ENCODE measurements around the gene MRPL37. TPM values are rescaled to one million over a fixed set of nuclear protein-coding genes. Genes with fewer than 3 reads are reported as not detected.
A peak's percentile ranks its signal among the peaks of the same experiment; 100 is the strongest.

The MRPL37 gene
- total and polyA plus RNA-seq, 12 donors, result 24.9 to 174 (median 107) TPM

DNA sequence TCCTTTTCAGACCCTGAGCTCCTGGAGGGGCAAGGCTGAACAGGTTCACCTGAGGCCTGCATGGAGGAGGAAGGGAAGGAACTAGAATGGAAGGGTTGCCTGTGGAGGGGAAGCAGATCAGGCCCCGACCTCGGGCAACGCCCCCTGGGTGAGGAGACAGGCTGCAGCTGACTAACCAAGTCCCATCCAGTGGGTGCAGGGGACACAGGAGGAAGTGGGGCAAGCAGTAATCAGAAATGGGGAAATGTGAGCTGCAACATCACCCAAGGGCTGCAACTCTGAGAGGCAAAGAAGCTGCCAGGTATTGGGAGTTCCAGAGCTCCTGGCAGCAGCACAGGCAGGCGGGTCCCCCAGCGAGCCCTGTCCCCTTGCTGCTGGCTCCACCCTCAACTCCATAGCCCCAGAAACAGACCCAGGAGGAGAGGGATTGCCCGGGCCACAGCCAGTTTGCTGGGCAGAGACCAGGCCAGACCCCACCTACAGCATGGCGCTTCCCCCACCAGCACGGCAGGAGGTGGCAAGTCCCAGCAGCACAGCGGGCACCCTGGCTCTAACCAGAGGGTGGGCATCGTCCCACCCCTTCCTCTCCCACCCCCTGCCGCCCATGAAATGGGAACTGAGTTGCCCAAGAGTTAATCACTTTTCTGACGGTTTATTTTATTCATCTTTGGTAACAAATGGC lies 38.5 kb downstream of the MRPL37 start:
- WGBS, 4 donors, result 77 to 87% (median 81%) methylated on average over 6 to 12 of the region's 12 CpGs
- no peaks in the 10 kb centered on the region for H3K27me3 ChIP-seq
- no peak overlapping the region for H3K4me3 ChIP-seq
- H3K9me3 ChIP-seq (replicated peaks in 1 of 3), result no peaks in the 10 kb centered on the region
- DNase-seq, result no peak
- TF ChIP-seq, protein P1, sequence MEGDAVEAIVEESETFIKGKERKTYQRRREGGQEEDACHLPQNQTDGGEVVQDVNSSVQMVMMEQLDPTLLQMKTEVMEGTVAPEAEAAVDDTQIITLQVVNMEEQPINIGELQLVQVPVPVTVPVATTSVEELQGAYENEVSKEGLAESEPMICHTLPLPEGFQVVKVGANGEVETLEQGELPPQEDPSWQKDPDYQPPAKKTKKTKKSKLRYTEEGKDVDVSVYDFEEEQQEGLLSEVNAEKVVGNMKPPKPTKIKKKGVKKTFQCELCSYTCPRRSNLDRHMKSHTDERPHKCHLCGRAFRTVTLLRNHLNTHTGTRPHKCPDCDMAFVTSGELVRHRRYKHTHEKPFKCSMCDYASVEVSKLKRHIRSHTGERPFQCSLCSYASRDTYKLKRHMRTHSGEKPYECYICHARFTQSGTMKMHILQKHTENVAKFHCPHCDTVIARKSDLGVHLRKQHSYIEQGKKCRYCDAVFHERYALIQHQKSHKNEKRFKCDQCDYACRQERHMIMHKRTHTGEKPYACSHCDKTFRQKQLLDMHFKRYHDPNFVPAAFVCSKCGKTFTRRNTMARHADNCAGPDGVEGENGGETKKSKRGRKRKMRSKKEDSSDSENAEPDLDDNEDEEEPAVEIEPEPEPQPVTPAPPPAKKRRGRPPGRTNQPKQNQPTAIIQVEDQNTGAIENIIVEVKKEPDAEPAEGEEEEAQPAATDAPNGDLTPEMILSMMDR (IDR thresholded peaks at IDR 0.05), result no peak
- no peak for TF ChIP-seq POLR2A (IDR thresholded peaks at IDR 0.05)
- no peaks in the 10 kb centered on the region for H3K4me1 ChIP-seq (replicated peaks in 1 of 2)
- intact Hi-C loops (cut with DNase I), result no loop called here
- H3K27ac ChIP-seq, result no peak overlapping the region
- H3K36me3 ChIP-seq (replicated peaks in 1 of 2), result peaks cover 0 to 53% of the 10 kb centered on the region in 2 donors

DNA sequence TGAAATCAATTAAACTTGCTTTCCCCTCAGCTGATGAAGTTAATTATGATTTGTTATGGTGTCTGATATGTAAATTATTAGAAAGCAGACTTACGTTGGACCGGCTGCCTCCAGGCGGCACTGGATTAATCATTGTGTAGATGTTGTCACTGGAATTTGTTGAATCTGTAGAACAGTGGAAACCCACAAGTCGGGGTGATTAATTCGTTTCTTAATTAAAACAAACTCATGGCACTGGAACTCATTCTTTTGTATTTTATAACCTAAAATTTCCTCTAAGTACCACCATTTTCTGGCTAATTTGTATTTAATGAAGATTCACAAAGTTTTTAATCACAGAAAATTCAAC lies 39.0 kb downstream of the MRPL37 start:
- no peak for DNase-seq
- H3K4me1 ChIP-seq (replicated peaks in 1 of 2), result no peaks in the 10 kb centered on the region
- no peak for TF ChIP-seq POLR2A (IDR thresholded peaks at IDR 0.05)
- TF ChIP-seq, protein P1 (IDR thresholded peaks at IDR 0.05), result no peak
- peak overlapping the region in 1 of 5 donors; percentile 16 for H3K27ac ChIP-seq
- H3K27me3 ChIP-seq, result no peaks in the 10 kb centered on the region
- no peaks in the 10 kb centered on the region for H3K9me3 ChIP-seq (replicated peaks in 1 of 3)
- 82 to 90% (median 84%) methylated on average over 5 of the region's 5 CpGs for WGBS, 4 donors
- peaks cover 0 to 57% of the 10 kb centered on the region in 2 donors for H3K36me3 ChIP-seq (replicated peaks in 1 of 2)
- intact Hi-C loops (cut with DNase I), result no loop called here
- no peak overlapping the region for H3K4me3 ChIP-seq

DNA sequence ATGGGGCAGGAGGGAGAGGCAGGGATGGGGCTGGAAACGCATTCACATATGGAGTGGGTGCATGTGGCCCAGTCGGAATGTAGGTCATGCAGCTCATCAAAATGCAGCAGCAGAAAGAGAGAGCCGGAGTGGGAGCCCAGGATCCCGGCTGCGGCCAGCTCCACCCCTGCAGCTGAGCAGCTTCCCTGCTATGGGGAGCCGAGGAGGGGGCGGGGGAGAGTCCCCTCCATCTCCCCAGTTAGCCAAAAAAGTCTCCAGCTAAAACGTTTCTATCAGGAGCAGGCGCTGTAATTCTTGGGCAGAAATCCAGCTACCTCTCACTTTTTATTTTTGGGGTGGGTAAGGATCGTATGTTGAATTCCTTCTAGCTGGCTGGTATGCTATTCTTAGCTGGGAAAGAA lies 39.7 kb downstream of the MRPL37 start:
- no peaks in the 10 kb centered on the region for H3K4me1 ChIP-seq (replicated peaks in 1 of 2)
- intact Hi-C loops (cut with DNase I), result no loop called here
- H3K4me3 ChIP-seq, result no peak overlapping the region
- TF ChIP-seq, protein P1 (IDR thresholded peaks at IDR 0.05), result no peak
- no peak for TF ChIP-seq POLR2A (IDR thresholded peaks at IDR 0.05)
- 79 to 90% (median 83%) methylated on average over 10 of the region's 10 CpGs for WGBS, 4 donors
- H3K36me3 ChIP-seq (replicated peaks in 1 of 2), result peaks cover 0 to 57% of the 10 kb centered on the region in 2 donors
- H3K9me3 ChIP-seq (replicated peaks in 1 of 3), result no peaks in the 10 kb centered on the region
- DNase-seq, result no peak
- peak overlapping the region in 1 of 5 donors; percentile 16 for H3K27ac ChIP-seq
- H3K27me3 ChIP-seq, result no peaks in the 10 kb centered on the region

DNA sequence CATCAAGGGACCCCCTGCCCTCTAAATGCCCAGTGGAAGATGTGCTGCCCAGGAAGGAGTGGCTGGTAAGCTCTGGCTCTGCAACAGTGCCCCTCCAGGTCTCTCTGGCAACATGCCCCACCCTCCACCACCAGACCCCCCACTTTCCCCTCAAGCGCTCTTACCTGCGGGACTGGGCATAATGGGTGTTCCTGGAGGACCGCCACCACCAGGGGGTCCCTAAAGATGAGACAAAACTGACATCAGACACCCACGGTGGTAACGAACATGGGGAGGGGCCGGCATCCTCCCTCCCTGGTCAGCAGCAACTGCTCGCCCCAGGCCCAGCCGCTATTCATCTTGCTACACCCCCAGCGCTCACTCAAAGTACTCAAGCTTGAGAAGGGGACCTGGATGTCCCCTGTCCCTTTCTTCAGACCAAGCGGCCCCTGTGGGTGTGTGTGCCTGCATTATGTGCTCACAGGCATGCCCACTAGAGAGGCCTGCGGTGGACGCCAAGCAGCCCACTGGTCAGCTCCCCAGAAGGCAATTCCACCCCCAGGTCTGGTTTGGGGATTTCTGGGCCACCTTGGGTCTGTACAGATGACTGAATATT lies 40.9 kb downstream of the MRPL37 start:
- intact Hi-C loops (cut with DNase I), result no loop called here
- no peak overlapping the region for H3K4me3 ChIP-seq
- peaks cover 0 to 57% of the 10 kb centered on the region in 2 donors for H3K36me3 ChIP-seq (replicated peaks in 1 of 2)
- no peak for DNase-seq
- H3K27ac ChIP-seq, result no peak overlapping the region
- TF ChIP-seq POLR2A (IDR thresholded peaks at IDR 0.05), result no peak
- TF ChIP-seq, protein P1 (IDR thresholded peaks at IDR 0.05), result no peak
- H3K9me3 ChIP-seq (replicated peaks in 1 of 3), result no peaks in the 10 kb centered on the region
- H3K4me1 ChIP-seq (replicated peaks in 1 of 2), result peaks cover 6 to 7% of the 10 kb centered on the region in 2 donors
- no peaks in the 10 kb centered on the region for H3K27me3 ChIP-seq
- 95 to 98% (median 97%) methylated on average over 5 to 12 of the region's 12 CpGs for WGBS, 4 donors

All from adrenal gland (tissue), 12 donors.